GM19099 (cell line): Measurements from ENCODE around the gene CES3.

Experiments used
- POLR2A ChIP-seq: IDR thresholded peaks from 3 replicates; pipeline ENCODE4 v1.6.1; 2011; ENCODE audit warnings: low read depth; ENCODE audit not compliant: insufficient read length; ENCODE audit errors: extremely low read depth

Gene CES3

GRCh38 chr16:66948837-66949225 is 12.2 kb upstream of the CES3 start:
- TF ChIP-seq POLR2A = no peak

GRCh38 chr16:66949472-66949871 is 11.6 kb upstream of the CES3 start:
- TF ChIP-seq POLR2A = no peak

GRCh38 chr16:66950437-66950836 is 10.6 kb upstream of the CES3 start:
- TF ChIP-seq POLR2A = no peak

- TF ChIP-seq POLR2A = no peak
Measured at GRCh38 chr16:66950971-66951790, 9.9 kb upstream of the CES3 start.

- no peak for TF ChIP-seq POLR2A
Measured at GRCh38 chr16:66952430-66953110, 8.5 kb upstream of the CES3 start.

- TF ChIP-seq POLR2A = no peak
Measured at GRCh38 chr16:66953462-66954096, 7.5 kb upstream of the CES3 start.

- TF ChIP-seq POLR2A = no peak
Measured at GRCh38 chr16:66954097-66954659, 6.9 kb upstream of the CES3 start.

GRCh38 chr16:66958857-66959703 is 2.0 kb upstream of the CES3 start:
- TF ChIP-seq POLR2A = no peak

GRCh38 chr16:66959704-66960161 is 1.3 kb upstream of the CES3 start:
- no peak for TF ChIP-seq POLR2A

GRCh38 chr16:66960270-66960669 is 796 bp upstream of the CES3 start:
- no peak for TF ChIP-seq POLR2A

GRCh38 chr16:66961914-66962313 is 848 bp downstream of the CES3 start:
- no peak for TF ChIP-seq POLR2A

GRCh38 chr16:66964049-66964448 is 3.0 kb downstream of the CES3 start:
- no peak for TF ChIP-seq POLR2A

- TF ChIP-seq POLR2A = no peak
Measured at GRCh38 chr16:66968847-66969246, 7.8 kb downstream of the CES3 start.
